Suprapubic skin (tissue), 4 donors: ENCODE data around the gene TRIP13. TPM values are rescaled to one million over a fixed set of nuclear protein-coding genes. Genes with fewer than 3 reads are reported as not detected.

Experiments
- DNase-seq, 2 donors: peaks; one replicate each; pipeline ENCODE4 v3.0.0-alpha.2; 2019; ENCODE audit warnings: low spot score in 2 of 2
- H3K27ac ChIP-seq: fragments of 200-600 bp; sonication (generic); one replicate; pipeline ENCODE4 v1.5.1; 2019
- H3K27me3 ChIP-seq: fragments of 200-600 bp; sonication (generic); one replicate; pipeline ENCODE4 v1.5.1; 2019
- H3K36me3 ChIP-seq: fragments of 200-600 bp; sonication (generic); one replicate; pipeline ENCODE4 v1.5.1; 2019
- H3K4me1 ChIP-seq: fragments of 200-600 bp; sonication (generic); one replicate; pipeline ENCODE4 v1.5.1; 2019
- H3K4me3 ChIP-seq: fragments of 200-600 bp; sonication (generic); one replicate; pipeline ENCODE4 v1.5.1; 2019; ENCODE audit warnings: mild to moderate bottlenecking
- H3K9me3 ChIP-seq: fragments of 200-600 bp; sonication (generic); one replicate; pipeline ENCODE4 v1.5.1; 2019
- EP300 ChIP-seq: sonication (generic); formaldehyde crosslinking; IDR thresholded peaks from one replicate; pipeline ENCODE4 v1.6.1; 2017; ENCODE audit warnings: antibody characterized with exemption
- POLR2A ChIP-seq, 2 donors: fragments of 450-650 bp; IDR thresholded peaks; one replicate each; pipeline ENCODE4 v1.6.1; 2017; ENCODE audit warnings: antibody characterized with exemption in 2 of 2, mild to moderate bottlenecking in 2 of 2, moderate library complexity in 2 of 2
- POLR2AphosphoS5 ChIP-seq, 3 donors: sonication (generic); formaldehyde crosslinking; IDR thresholded peaks; one replicate each; pipeline ENCODE4 v1.6.1; 2017; ENCODE audit warnings: antibody characterized with exemption in 3 of 3
- WGBS: methylation state at CpG from one replicate; pipeline ENCODE4 v1.1.5; 2018; 5-methylcytosine and 5-hydroxymethylcytosine counted together
- total RNA-seq, 4 donors: library from RNA; depleted of rRNA; stranded (reverse); fragments of >200 nt; gene quantifications; one replicate each; pipeline ENCODE4 v1.1.0, GENCODE V29; 2016
- TF ChIP-seq, protein P1 (sequence below), 2 donors: fragments of 200-600 bp in 1 of 2; fragments of 450-650 bp in 1 of 2; sonication (generic) in 1 of 2; IDR thresholded peaks; one replicate each; pipeline ENCODE4 v1.5.1; 2016 to 2019; ENCODE audit warnings: antibody characterized with exemption in 2 of 2, mild to moderate bottlenecking in 1 of 2, moderate library complexity in 1 of 2

The TRIP13 gene
- total RNA-seq, 4 donors from 2014 or later = 1.1 to 3.7 (median 1.6) TPM

GRCh38 chr5:959581-960531 is 67.2 kb downstream of the TRIP13 start:
- DNase-seq = peak; percentile 62 to 76
- Histone ChIP-seq H3K27me3 (peaks cover 45% of the 10 kb centered on the region), H3K27ac (no peak overlapping the region), H3K4me3 (no peak overlapping the region), H3K36me3 (no peaks in the 10 kb centered on the region), H3K9me3 (no peaks in the 10 kb centered on the region), H3K4me1 (peaks cover 23% of the 10 kb centered on the region)
- WGBS = 87% methylated on average over 31 of the region's 47 CpGs
- no peak for TF ChIP-seq POLR2A (IDR thresholded peaks at IDR 0.05)
- no peak for TF ChIP-seq EP300
- TF ChIP-seq, protein P1, sequence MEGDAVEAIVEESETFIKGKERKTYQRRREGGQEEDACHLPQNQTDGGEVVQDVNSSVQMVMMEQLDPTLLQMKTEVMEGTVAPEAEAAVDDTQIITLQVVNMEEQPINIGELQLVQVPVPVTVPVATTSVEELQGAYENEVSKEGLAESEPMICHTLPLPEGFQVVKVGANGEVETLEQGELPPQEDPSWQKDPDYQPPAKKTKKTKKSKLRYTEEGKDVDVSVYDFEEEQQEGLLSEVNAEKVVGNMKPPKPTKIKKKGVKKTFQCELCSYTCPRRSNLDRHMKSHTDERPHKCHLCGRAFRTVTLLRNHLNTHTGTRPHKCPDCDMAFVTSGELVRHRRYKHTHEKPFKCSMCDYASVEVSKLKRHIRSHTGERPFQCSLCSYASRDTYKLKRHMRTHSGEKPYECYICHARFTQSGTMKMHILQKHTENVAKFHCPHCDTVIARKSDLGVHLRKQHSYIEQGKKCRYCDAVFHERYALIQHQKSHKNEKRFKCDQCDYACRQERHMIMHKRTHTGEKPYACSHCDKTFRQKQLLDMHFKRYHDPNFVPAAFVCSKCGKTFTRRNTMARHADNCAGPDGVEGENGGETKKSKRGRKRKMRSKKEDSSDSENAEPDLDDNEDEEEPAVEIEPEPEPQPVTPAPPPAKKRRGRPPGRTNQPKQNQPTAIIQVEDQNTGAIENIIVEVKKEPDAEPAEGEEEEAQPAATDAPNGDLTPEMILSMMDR (IDR thresholded peaks at IDR 0.05) = no peak
- TF ChIP-seq POLR2AphosphoS5 (IDR thresholded peaks at IDR 0.05) = no peak

DNA sequence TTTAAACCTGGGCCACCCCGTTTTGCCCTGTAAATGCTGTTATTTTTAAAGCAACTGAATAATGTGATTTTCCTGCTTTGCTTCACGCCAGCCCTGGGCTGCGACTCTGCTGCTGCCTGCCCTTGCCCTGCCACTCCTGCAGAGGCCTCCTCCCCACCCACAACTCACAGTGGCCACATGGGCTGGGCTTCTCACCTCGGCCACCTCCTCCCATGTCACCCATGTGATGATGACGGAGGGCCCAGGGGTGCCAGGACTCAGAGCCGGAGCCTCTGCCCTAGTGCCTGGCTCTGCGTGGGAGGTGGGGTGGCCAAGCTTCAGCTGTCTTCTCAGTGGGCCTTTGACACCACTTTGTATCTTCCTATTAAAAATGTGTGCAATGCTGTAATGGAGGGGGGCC is 67.9 kb downstream of the TRIP13 start:
- H3K27ac ChIP-seq = no peak overlapping the region
- H3K4me1 ChIP-seq = peaks cover 23% of the 10 kb centered on the region
- no peaks in the 10 kb centered on the region for H3K9me3 ChIP-seq
- WGBS = 73% methylated on average over 7 of the region's 7 CpGs
- H3K27me3 ChIP-seq = peaks cover 48% of the 10 kb centered on the region
- DNase-seq = peak; percentile 58 to 61
- no peaks in the 10 kb centered on the region for H3K36me3 ChIP-seq
- TF ChIP-seq POLR2A (IDR thresholded peaks at IDR 0.05) (no peak), POLR2AphosphoS5 (IDR thresholded peaks at IDR 0.05) (no peak), EP300 (no peak)
- TF ChIP-seq, protein P1 (IDR thresholded peaks at IDR 0.05) = no peak
- H3K4me3 ChIP-seq = no peak overlapping the region

DNA sequence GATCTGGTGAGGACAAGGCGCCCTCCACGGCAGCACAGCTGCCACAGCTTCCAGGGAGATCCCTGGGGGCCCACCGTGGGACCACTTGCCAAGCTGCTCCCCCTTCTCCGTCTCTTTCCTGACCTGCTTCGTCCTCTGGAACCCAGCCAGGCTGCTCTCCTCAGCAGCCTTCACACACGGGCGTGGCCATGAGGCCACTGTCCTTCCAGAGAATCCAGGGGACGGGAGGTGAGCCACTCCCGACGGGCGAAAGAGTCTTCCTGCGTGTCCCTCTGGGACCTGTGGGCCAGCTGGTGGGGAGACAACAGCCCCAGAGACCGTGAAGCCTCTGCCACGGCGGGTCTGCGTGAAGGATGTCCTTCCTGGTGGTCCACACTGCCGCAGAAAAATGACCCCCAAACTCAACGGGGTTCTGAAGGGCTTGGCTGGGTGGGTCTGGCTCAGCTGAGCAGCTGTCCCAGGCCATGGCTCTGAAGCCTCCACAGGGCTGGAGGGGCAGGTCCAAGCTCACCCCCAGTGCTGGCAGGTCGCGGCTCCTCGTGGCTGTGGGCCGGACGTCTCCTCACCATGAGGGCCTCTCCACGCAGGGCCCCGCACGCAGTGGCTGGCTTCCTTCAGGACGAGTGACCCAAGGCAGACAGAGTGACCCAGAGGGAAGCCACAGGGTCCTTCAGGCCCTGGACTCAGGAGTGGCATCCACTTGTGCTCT is 68.5 kb downstream of the TRIP13 start:
- Histone ChIP-seq H3K4me1 (peaks cover 23% of the 10 kb centered on the region), H3K4me3 (no peak overlapping the region), H3K36me3 (no peaks in the 10 kb centered on the region), H3K9me3 (no peaks in the 10 kb centered on the region), H3K27ac (no peak overlapping the region), H3K27me3 (peaks cover 46% of the 10 kb centered on the region)
- TF ChIP-seq POLR2A (IDR thresholded peaks at IDR 0.05) (no peak), EP300 (no peak), POLR2AphosphoS5 (IDR thresholded peaks at IDR 0.05) (no peak)
- TF ChIP-seq, protein P1 (IDR thresholded peaks at IDR 0.05) = no peak
- DNase-seq = peak; percentile 47 to 76
- 75% methylated on average over 11 of the region's 27 CpGs for WGBS

DNA sequence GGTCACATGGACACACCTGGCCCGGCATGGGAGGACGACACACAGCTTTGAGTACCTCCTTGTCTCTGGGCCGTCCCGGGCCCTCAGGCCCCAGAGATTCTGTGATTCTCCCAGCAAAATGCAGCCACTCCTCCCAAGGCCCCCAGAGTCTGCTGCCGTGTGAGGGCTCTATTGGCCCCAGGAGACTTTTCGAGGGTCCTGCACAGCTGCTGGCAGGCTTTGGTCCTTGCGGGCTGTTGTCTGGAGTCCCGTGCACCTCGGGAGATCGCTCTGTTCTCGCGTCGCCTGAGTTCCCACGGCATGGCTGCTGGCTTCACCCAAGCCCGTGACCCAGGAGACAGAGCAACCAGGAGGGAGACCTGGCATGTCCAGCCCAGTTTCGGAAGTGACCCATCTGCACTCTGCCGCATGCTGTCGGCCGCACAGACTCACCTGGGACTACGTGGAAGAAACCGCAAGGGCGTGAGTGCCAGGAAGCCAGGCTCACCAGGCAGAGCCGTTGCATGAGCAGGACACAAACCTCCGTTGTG is 69.1 kb downstream of the TRIP13 start:
- Histone ChIP-seq H3K27ac (no peak overlapping the region), H3K36me3 (no peaks in the 10 kb centered on the region), H3K9me3 (no peaks in the 10 kb centered on the region), H3K4me1 (peaks cover 18% of the 10 kb centered on the region), H3K4me3 (no peak overlapping the region), H3K27me3 (peaks cover 46% of the 10 kb centered on the region)
- 90% methylated on average over 14 of the region's 24 CpGs for WGBS
- no peak for TF ChIP-seq EP300
- TF ChIP-seq, protein P1 (IDR thresholded peaks at IDR 0.05) = no peak
- TF ChIP-seq POLR2A (IDR thresholded peaks at IDR 0.05) = no peak
- peak in 1 of 2 donors; percentile 69 for DNase-seq

GRCh38 chr5:962386-962785 is 69.7 kb downstream of the TRIP13 start:
- WGBS = 88% methylated on average over 14 of the region's 15 CpGs
- H3K4me3 ChIP-seq = no peak overlapping the region
- H3K36me3 ChIP-seq = no peaks in the 10 kb centered on the region
- H3K9me3 ChIP-seq = no peaks in the 10 kb centered on the region
- H3K27ac ChIP-seq = no peak overlapping the region
- peak in 1 of 2 donors; percentile 73 for DNase-seq
- peaks cover 12% of the 10 kb centered on the region for H3K4me1 ChIP-seq
- H3K27me3 ChIP-seq = peaks cover 46% of the 10 kb centered on the region
- TF ChIP-seq POLR2AphosphoS5 (IDR thresholded peaks at IDR 0.05) (no peak), EP300 (no peak), POLR2A (IDR thresholded peaks at IDR 0.05) (no peak)
- TF ChIP-seq, protein P1 (IDR thresholded peaks at IDR 0.05) = no peak
